Endothelial cell of umbilical vein (primary cell): Measurements from ENCODE around the gene MAGI3. TPM values are rescaled to one million over a fixed set of nuclear protein-coding genes. Genes with fewer than 3 reads are reported as not detected.

ENCODE experiments used
- BruUV-seq: library from RNA; stranded (reverse); fragments of 400-500 nt; replicated peaks from 2 replicates; lab custom pipeline; 2021; lab: Mats Ljungman, UMichigan
- CTCF ChIA-PET: fragments of 300-600, 350-600 bp; sonication (Branson Sonifier 250); formaldehyde crosslinking; loops from one replicate; lab custom pipeline; 2021; ENCODE audit warnings: antibody characterized with exemption, inconsistent platforms; lab: Charles Lee
- POLR2A ChIA-PET: fragments of 300-600, 350-600 bp; sonication (Branson Sonifier 250); formaldehyde crosslinking; loops from one replicate; lab custom pipeline; 2021; ENCODE audit warnings: antibody characterized with exemption, inconsistent platforms; lab: Charles Lee
- DNase-seq: peaks from one replicate; pipeline ENCODE4 v3.0.0-alpha.2; 2011; ENCODE audit warnings: low read depth, low spot score
- FAIRE-seq: peaks from 2 replicates; lab custom pipeline; 2011; peaks lifted over from hg19 to GRCh38; lab: Jason Lieb, UNC
- H2AFZ ChIP-seq: 2 replicates; pipeline ENCODE4 v1.6.0; 2012; ENCODE audit warnings: low read depth, low read length, control low read depth, inconsistent platforms
- H3K27ac ChIP-seq: 2 replicates; pipeline ENCODE4 v1.5.1; 2011; ENCODE audit warnings: low read depth, mild to moderate bottlenecking, control low read depth, low read length, moderate library complexity; ENCODE audit not compliant: insufficient read depth
- H3K27me3 ChIP-seq, 2 experiments: 2 replicates each; pipeline versions ENCODE4 v1.6.0 to v1.6.1; 2011; ENCODE audit warnings: low read length in 2 of 2, mixed read lengths in 1 of 2; ENCODE audit not compliant: control insufficient read depth in 2 of 2, insufficient read depth in 2 of 2
- H3K36me3 ChIP-seq, 2 experiments: 2 replicates in 1 of 2; 3 replicates in 1 of 2; pipeline ENCODE4 v1.5.1; 2011; ENCODE audit warnings: low read length in 2 of 2, mild to moderate bottlenecking in 1 of 2, moderate library complexity in 1 of 2; ENCODE audit not compliant: control insufficient read depth in 2 of 2, insufficient read depth in 2 of 2; ENCODE audit errors: extremely low read depth in 1 of 2
- H3K4me1 ChIP-seq: 3 replicates; pipeline ENCODE4 v1.5.1; 2011; ENCODE audit warnings: mild to moderate bottlenecking, low read length; ENCODE audit not compliant: control insufficient read depth, insufficient read depth; ENCODE audit errors: extremely low read depth
- H3K4me2 ChIP-seq: 2 replicates; pipeline ENCODE4 v1.6.1; 2011; ENCODE audit warnings: low read length, control low read depth, mixed read lengths; ENCODE audit not compliant: insufficient read depth
- H3K4me3 ChIP-seq, 3 experiments: fragments of 200-600 bp in 1 of 3; sonication (generic), shearing (Covaris generic) in 1 of 3; replicated peaks in 1 of 3; 2 replicates each; pipeline ENCODE4 v1.5.1; 2011 to 2016; ENCODE audit warnings: control low read depth in 3 of 3, low read length in 3 of 3, mild to moderate bottlenecking in 2 of 3, inconsistent platforms in 1 of 3, low read depth in 1 of 3, moderate library complexity in 1 of 3; ENCODE audit not compliant: insufficient read depth in 1 of 3
- H3K79me2 ChIP-seq: 2 replicates; pipeline ENCODE4 v1.6.0; 2012; ENCODE audit warnings: low read length, inconsistent platforms; ENCODE audit not compliant: control insufficient read depth, insufficient read depth
- H3K9ac ChIP-seq: replicated peaks from 2 replicates; pipeline ENCODE3; 2011; ENCODE audit warnings: low read length, control low read depth; ENCODE audit not compliant: insufficient read depth; ENCODE audit errors: extremely low read depth
- H3K9me1 ChIP-seq: replicated peaks from 3 replicates; pipeline ENCODE4 v1.6.0; 2011; ENCODE audit warnings: mild to moderate bottlenecking, low read length; ENCODE audit not compliant: control insufficient read depth, insufficient read depth; ENCODE audit errors: extremely low read depth
- H3K9me3 ChIP-seq: replicated peaks from 2 replicates; pipeline ENCODE4 v1.5.1; 2012; ENCODE audit warnings: low read length, inconsistent platforms; ENCODE audit not compliant: control insufficient read depth, insufficient read depth
- H4K20me1 ChIP-seq: replicated peaks from 2 replicates; pipeline ENCODE3; 2011; ENCODE audit warnings: mild to moderate bottlenecking, low read length; ENCODE audit not compliant: control insufficient read depth, insufficient read depth; ENCODE audit errors: extremely low read depth
- CTCF ChIP-seq, 2 donors: IDR thresholded peaks; 1 replicate in 1 of 2; 2 replicates in 1 of 2; pipeline ENCODE4 v1.5.1; 2011; ENCODE audit warnings: low read length in 2 of 2, mild to moderate bottlenecking in 2 of 2, moderate library complexity in 2 of 2, control low read depth in 1 of 2, inconsistent platforms in 1 of 2, low read depth in 1 of 2; ENCODE audit not compliant: insufficient read depth in 1 of 2; ENCODE audit errors: extremely low read depth in 1 of 2
- EZH2 ChIP-seq: IDR thresholded peaks from 2 replicates; pipeline ENCODE4 v1.6.1; 2012; ENCODE audit warnings: borderline replicate concordance, low read depth, mild to moderate bottlenecking, moderate library complexity, low read length, inconsistent platforms; ENCODE audit not compliant: severe bottlenecking
- FOS ChIP-seq: IDR thresholded peaks from 2 replicates; pipeline ENCODE4 v1.6.1; 2011; ENCODE audit warnings: mild to moderate bottlenecking, low read length, moderate library complexity, borderline replicate concordance; ENCODE audit not compliant: insufficient read depth
- GATA2 ChIP-seq: IDR thresholded peaks from 2 replicates; pipeline ENCODE4 v1.7.0; 2011; ENCODE audit warnings: low read depth, mild to moderate bottlenecking, moderate library complexity, mixed read lengths, low read length; ENCODE audit not compliant: insufficient read length, insufficient read depth
- JUN ChIP-seq: IDR thresholded peaks from 2 replicates; pipeline ENCODE4 v1.6.1; 2011; ENCODE audit warnings: borderline replicate concordance, low read depth; ENCODE audit not compliant: insufficient read length, insufficient read depth
- MAX ChIP-seq: IDR thresholded peaks from 2 replicates; pipeline ENCODE4 v1.6.1; 2011; ENCODE audit not compliant: insufficient read depth, insufficient read length
- MYC ChIP-seq: IDR thresholded peaks from one replicate; pipeline ENCODE4 v1.6.1; 2011; ENCODE audit warnings: mild to moderate bottlenecking, low read depth, low read length
- POLR2A ChIP-seq: IDR thresholded peaks from 2 replicates; pipeline ENCODE4 v1.6.1; 2012; ENCODE audit warnings: low read depth, mild to moderate bottlenecking, control low read depth, low read length
- POLR2AphosphoS5 ChIP-seq: IDR thresholded peaks from 2 replicates; pipeline ENCODE4 v1.6.1; 2012; ENCODE audit warnings: low read depth, mild to moderate bottlenecking, control low read depth, low read length, moderate library complexity; ENCODE audit not compliant: insufficient read depth
- dilution Hi-C: fragments of 300-500 bp; cut with MboI; formaldehyde crosslinking; loops from one replicate; pipeline ENCODE4 v1.15.0; 2019; ENCODE audit warnings: low sequenced_read_pairs; ENCODE audit not compliant: extremely low pct_ligation_motif_present
- intact Hi-C: fragments of 100-400 bp; cut with micrococcal nuclease; formaldehyde crosslinking; loops from one replicate; pipeline ENCODE4 v1.10.0; 2022
- polyA plus RNA-seq, 4 experiments: library from polyadenylated mRNA; depleted of rRNA in 3 of 4; stranded (reverse) in 3 of 4; unstranded in 1 of 4; fragments of >200 nt; gene quantifications; 2 replicates each; pipeline versions ENCODE4 v1.2.1 to v1.2.3, GENCODE V29; 2011 to 2012; ENCODE audit warnings: missing spikeins in 1 of 4
- total RNA-seq: library from RNA; stranded (reverse); gene quantifications from 2 replicates; pipeline ENCODE4 v1.2.3, GENCODE V29; 2021

The MAGI3 gene
- total and polyA plus RNA-seq, 2 donors (not counting 3 experiments of a cell fraction or from before 2014, with no cell fraction given): 2.8 to 16.1 TPM

- H3K4me3 ChIP-seq: no peak overlapping the region
- DNase-seq: no peak
- H3K27ac ChIP-seq: no peak overlapping the region
- H3K36me3 ChIP-seq: no peaks in the 10 kb centered on the region
- TF ChIP-seq CTCF (IDR thresholded peaks at IDR 0.05; ENCODE audit: extremely low read depth in 1 of 2, insufficient read depth in 1 of 2, low read depth in 1 of 2, low read length in 2 of 2) (no peak), MYC (no peak), GATA2 (no peak), POLR2A (no peak), MAX (no peak), POLR2AphosphoS5 (no peak), EZH2 (no peak), JUN (no peak), FOS (no peak)
- BruUV-seq: no TSS peak
- no peaks in the 10 kb centered on the region for H3K27me3 ChIP-seq
- POLR2A ChIA-PET: no interaction called here
- no peaks in the 10 kb centered on the region for H3K79me2 ChIP-seq
- H3K4me2 ChIP-seq: no peak overlapping the region
- dilution Hi-C loops: no loop called here
- H3K9me1 ChIP-seq: no peaks in the 10 kb centered on the region
- no peak overlapping the region for H3K9ac ChIP-seq
- H3K9me3 ChIP-seq: no peaks in the 10 kb centered on the region
- intact Hi-C loops: no loop called here
- H2AFZ ChIP-seq: no peak overlapping the region
- H3K4me1 ChIP-seq: peaks cover 15% of the 10 kb centered on the region
- CTCF ChIA-PET: no interaction called here
- no peak for FAIRE-seq
- no peaks in the 10 kb centered on the region for H4K20me1 ChIP-seq
These were observed 273.0 kb downstream of the MAGI3 start for GRCh38 chr1:113663165-113663951.
